GM12872 (cell line): ENCODE results near the gene FTH1.

ENCODE experiments used
- TF ChIP-seq, protein P1 (sequence below): IDR thresholded peaks from 3 replicates; pipeline ENCODE4 v1.5.1; 2011; ENCODE audit warnings: low read depth, mild to moderate bottlenecking, low read length, moderate library complexity; ENCODE audit not compliant: insufficient read depth

FTH1 gene

DNA sequence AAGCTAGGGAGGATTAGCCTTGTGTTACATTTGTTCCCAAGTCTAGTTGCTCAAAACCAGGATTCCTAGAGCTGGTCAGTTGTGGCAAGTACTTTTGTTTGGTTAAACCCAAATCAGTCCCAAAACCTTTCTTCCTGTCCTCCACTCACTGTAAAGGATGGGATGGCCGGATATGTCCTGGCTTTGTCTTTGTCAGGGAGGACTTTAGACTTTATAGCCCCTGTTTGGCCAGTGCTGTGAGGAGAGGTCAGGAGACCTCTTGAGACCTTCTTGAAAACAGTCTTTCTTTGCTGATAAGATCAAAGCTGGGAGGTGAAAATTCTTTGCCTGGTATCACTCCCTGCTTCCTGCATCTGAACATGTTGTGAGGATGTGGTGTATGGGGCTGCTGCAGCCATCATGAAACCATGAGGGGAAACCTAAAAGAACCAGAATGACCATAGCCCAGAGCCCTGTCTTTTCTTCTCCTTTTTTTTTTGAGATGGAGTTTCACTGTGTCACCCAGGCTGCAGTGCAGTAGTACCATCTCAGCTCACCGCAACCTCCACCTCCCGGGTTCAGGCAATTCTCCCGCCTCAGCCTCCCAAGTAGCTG, 43.6 kb upstream of the FTH1 start:
- TF ChIP-seq, protein P1, sequence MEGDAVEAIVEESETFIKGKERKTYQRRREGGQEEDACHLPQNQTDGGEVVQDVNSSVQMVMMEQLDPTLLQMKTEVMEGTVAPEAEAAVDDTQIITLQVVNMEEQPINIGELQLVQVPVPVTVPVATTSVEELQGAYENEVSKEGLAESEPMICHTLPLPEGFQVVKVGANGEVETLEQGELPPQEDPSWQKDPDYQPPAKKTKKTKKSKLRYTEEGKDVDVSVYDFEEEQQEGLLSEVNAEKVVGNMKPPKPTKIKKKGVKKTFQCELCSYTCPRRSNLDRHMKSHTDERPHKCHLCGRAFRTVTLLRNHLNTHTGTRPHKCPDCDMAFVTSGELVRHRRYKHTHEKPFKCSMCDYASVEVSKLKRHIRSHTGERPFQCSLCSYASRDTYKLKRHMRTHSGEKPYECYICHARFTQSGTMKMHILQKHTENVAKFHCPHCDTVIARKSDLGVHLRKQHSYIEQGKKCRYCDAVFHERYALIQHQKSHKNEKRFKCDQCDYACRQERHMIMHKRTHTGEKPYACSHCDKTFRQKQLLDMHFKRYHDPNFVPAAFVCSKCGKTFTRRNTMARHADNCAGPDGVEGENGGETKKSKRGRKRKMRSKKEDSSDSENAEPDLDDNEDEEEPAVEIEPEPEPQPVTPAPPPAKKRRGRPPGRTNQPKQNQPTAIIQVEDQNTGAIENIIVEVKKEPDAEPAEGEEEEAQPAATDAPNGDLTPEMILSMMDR: no peak

DNA sequence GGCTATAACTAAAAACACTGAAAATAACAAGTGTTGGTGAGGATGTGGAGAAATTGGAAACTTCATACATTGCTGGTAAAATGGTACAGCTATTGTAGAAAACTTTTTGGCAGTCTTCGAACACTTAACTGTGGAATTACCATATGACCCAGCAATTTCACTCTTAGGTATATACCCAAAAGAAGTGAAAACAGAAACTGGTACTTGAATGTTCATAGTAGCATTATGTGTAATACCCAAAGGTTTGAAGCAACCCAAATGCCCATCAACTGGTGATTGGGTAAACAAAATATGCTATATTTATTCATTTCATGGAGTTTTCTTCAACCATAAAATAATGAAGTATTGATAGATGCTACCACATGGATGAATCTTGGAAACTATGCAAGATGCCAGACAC, 40.8 kb upstream of the FTH1 start:
- TF ChIP-seq, protein P1: no peak

DNA sequence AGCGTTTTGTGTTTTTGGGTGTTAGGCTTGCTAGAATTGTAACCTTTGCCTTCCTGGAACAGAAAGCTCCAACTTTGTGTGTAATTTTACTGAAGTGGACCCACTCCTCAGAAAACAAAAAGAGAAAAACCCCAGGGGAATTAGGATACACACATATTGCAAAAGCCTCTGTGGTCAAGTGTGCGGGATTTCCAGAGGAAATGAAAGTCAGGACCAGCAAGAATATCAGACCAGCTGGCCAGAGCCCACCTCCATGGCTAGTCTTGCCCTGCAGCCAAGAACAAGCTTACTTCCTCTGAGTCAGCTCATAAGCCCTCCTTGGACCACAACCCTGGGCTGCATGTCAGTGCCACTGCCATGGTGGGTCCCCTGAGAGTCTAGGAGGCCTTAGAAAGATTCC, 37.0 kb upstream of the FTH1 start:
- TF ChIP-seq, protein P1: no peak

DNA sequence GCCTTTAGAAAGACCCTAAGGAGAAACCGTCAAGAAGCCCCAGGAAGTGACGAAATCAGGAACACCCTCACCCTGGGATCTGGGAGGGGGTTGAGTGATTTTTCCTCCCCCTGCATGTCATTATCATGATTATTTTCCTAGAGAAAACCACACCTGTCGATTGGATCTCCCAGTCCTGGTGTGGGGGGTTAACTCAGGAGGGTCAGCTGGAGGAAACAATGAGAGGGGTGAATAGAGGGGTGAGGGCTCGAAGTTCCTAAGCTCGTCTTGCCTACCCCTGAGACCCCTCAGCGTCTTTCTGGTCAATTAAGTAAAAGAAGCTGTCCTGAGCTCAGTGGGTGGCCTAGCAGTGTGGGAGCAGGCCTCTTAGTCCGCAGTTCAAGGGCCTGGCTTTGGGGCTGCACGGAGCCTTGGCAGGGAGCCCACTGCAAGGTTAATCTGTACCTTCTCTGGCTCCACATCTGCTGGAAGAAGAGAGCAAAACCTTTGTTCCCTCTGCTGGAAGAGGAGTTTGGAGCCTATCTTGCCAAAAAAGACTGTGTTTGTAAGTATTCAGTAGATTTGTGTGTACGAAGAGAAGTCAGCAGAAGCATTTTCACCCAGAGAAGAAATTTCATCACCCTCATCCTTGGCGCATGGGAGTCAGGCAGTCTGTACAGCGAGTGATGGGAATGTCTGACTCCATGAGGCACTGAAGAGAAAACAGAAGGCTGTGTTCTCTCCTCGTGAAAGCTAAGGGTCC, 34.2 kb upstream of the FTH1 start:
- TF ChIP-seq, protein P1: no peak

DNA sequence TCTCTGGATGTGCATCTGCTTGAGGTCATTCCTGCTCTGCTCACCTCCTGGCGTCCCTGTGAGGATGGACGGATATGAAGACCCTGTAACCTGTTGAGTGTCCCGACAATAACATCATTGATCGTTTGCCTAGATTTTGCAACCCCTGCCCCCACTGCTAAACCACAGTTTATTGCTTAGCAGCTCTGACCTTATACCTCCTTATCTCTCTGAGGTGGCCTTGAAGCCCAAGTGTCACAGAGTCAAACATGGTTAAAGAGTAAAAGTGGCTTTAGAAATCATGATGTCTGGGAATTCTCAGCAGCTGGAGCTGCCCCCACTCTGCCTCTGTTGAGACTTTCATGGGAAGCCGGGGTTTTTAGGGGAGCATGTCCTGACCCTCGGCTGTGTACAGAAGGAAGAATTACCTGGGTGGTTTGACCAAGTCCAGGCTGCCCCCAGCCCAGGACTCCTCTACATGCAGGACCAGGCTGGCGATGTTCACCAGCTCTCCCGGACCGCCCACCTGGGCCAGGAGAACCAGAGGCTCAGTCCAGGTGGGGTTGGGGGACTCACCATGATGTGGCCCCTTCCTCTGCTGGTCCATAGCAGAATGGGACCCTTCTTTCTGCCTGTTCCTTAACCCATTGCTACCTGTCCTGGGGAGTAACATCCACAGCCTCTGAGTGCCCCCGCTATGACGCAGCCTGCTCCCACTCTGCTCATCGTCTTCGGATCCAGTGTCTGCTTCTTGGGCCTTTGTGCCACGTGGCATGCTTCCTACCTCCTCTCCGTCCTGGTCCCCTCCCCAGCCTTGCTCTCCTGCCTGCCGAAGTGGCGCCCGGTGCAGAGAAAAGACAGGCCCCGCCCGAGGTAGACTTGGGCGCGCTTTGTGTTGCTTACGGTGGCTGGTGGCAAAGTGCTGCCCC, 33.4 kb upstream of the FTH1 start:
- TF ChIP-seq, protein P1: no peak

DNA sequence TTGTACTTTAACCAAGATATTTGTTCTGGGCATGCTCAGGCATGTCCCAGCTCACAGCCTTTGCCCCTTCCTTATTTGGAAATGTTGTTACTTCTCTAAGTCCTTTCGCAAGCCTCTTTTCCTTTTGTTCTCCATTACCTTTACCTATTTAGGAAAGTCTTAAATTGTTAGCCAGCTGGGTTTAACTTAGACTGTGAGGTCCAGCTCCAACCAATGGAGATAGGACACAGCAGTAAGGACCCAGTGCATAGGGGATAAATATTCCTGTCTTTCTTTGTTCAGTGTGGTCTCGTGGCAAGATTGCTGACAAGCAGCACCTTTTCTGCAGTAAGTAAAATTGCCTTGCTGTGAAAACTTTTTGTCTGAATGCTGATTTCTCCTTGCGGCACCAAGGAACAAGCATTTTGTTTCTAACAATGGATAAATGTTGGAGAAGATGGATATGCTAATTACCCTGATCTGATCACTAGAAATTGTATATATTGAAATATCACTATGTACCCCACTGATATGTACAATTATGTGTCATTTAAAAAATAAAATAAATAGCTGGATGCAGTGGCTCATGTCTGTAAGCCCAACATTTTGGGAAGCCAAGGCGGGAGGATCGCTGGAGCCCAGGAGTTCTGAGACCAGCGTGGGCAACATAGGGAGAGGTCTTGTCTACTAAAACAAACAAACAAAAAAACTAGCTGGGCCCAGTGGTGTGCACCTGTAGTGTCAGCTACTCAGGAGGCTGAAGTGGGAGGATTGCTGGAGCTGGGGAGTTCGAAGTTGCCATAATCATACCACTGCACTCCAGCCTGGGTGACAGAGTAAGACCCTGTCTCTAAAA, 31.9 kb upstream of the FTH1 start:
- TF ChIP-seq, protein P1: no peak
